Right atrium auricular region (tissue), 2 donors: ENCODE results near the gene MED12L. TPM values are rescaled to one million over a fixed set of nuclear protein-coding genes. Genes with fewer than 3 reads are reported as not detected.

ENCODE experiments used
- DNase-seq: peaks from one replicate; pipeline ENCODE4 v3.0.0-alpha.2; 2019; ENCODE audit warnings: low spot score
- H3K27ac ChIP-seq, 2 donors: fragments of 200-600 bp; sonication (generic); 1 replicate in 1 of 2; 2 replicates in 1 of 2; pipeline ENCODE4 v1.5.1; 2016 to 2019
- H3K27me3 ChIP-seq, 2 donors: fragments of 200-600 bp; sonication (generic); one replicate each; pipeline versions ENCODE4 v1.5.1 to v1.6.0; 2017 to 2019
- H3K36me3 ChIP-seq: fragments of 200-600 bp; sonication (generic); one replicate; pipeline ENCODE4 v1.5.1; 2016
- H3K4me1 ChIP-seq, 2 donors: fragments of 200-600 bp; sonication (generic); one replicate each; pipeline versions ENCODE4 v1.5.1 to v1.6.0; 2017 to 2019
- H3K4me3 ChIP-seq, 2 donors: fragments of 200-600 bp; sonication (generic); 1 replicate in 1 of 2; 2 replicates in 1 of 2; pipeline ENCODE4 v1.5.1; 2017 to 2019; ENCODE audit warnings: mild to moderate bottlenecking in 1 of 2, moderate library complexity in 1 of 2
- H3K9me3 ChIP-seq, 2 donors: fragments of 200-600 bp; sonication (generic); one replicate each; pipeline ENCODE4 v1.5.1; 2019
- total RNA-seq, 2 donors: library from RNA; depleted of rRNA; stranded (reverse); fragments of >200 nt; gene quantifications; one replicate each; pipeline ENCODE4 v1.1.0, GENCODE V29; 2016
- TF ChIP-seq, protein P1 (sequence below), 2 donors: fragments of 200-600 bp; sonication (generic); IDR thresholded peaks; one replicate each; pipeline ENCODE4 v1.5.1; 2019; ENCODE audit warnings: antibody characterized with exemption in 2 of 2

MED12L gene
- total RNA-seq, 2 donors from 2014 or later: 0.07 to 0.35 TPM

DNA sequence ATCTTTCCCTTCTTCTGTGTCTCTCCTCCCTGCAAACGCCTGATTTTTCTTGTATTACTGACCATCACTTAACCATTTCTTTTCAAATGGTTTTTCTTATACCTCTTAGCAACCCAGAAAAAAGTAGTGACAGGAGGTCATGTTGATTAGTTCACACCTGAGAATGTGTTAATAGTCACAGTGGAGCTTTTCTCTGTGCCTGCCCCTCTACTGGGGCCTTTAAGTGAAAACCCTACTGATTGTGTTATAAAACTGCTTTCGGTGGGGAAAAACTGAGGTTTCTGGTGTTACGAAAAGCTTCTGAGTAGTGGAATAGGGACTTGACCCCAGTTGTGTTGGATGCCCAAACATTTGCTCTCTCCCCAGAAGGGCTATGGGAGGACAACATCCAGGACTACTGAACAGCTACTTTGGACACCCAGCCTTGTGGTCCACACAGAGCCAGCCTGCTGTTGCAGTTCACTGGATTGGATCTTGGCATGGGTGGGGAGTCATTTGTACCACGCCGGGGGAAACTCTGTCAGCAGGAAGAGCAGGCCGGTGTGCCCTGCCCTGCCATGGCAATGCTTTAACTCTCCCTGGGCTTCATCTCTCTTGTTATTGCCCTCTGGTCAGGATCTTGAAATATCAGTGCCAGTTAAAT is 220.8 kb downstream of the MED12L start:
- H3K36me3 ChIP-seq: no peaks in the 10 kb centered on the region
- no peak overlapping the region for H3K27ac ChIP-seq
- H3K4me3 ChIP-seq: no peak overlapping the region
- H3K4me1 ChIP-seq: no peaks in the 10 kb centered on the region
- H3K27me3 ChIP-seq: no peaks in the 10 kb centered on the region
- H3K9me3 ChIP-seq: no peaks in the 10 kb centered on the region
- TF ChIP-seq, protein P1, sequence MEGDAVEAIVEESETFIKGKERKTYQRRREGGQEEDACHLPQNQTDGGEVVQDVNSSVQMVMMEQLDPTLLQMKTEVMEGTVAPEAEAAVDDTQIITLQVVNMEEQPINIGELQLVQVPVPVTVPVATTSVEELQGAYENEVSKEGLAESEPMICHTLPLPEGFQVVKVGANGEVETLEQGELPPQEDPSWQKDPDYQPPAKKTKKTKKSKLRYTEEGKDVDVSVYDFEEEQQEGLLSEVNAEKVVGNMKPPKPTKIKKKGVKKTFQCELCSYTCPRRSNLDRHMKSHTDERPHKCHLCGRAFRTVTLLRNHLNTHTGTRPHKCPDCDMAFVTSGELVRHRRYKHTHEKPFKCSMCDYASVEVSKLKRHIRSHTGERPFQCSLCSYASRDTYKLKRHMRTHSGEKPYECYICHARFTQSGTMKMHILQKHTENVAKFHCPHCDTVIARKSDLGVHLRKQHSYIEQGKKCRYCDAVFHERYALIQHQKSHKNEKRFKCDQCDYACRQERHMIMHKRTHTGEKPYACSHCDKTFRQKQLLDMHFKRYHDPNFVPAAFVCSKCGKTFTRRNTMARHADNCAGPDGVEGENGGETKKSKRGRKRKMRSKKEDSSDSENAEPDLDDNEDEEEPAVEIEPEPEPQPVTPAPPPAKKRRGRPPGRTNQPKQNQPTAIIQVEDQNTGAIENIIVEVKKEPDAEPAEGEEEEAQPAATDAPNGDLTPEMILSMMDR (IDR thresholded peaks at IDR 0.05): no peak
- no peak for DNase-seq

DNA sequence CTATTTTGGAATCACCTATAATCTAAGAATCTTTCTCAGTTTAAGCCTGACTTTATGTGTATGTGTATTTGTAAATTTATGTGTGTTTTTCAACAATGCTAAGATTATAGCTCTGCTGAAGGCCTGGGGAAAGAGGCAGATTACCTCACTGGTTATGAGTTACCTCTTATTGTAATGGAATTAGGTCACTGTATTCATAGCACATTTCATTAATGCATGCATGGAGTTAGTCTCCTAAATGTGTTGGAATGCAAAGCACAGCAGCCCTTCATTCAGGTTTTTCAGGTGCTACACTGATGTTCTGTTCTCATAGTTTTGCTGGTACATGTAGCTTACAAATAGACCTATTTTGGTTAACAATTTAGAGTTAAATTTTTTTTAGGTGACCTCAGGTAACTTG is 221.7 kb downstream of the MED12L start:
- Histone ChIP-seq H3K4me1 (no peaks in the 10 kb centered on the region), H3K4me3 (no peak overlapping the region), H3K27ac (no peak overlapping the region), H3K36me3 (no peaks in the 10 kb centered on the region), H3K9me3 (no peaks in the 10 kb centered on the region), H3K27me3 (no peaks in the 10 kb centered on the region)
- DNase-seq: no peak
- TF ChIP-seq, protein P1 (IDR thresholded peaks at IDR 0.05): no peak

DNA sequence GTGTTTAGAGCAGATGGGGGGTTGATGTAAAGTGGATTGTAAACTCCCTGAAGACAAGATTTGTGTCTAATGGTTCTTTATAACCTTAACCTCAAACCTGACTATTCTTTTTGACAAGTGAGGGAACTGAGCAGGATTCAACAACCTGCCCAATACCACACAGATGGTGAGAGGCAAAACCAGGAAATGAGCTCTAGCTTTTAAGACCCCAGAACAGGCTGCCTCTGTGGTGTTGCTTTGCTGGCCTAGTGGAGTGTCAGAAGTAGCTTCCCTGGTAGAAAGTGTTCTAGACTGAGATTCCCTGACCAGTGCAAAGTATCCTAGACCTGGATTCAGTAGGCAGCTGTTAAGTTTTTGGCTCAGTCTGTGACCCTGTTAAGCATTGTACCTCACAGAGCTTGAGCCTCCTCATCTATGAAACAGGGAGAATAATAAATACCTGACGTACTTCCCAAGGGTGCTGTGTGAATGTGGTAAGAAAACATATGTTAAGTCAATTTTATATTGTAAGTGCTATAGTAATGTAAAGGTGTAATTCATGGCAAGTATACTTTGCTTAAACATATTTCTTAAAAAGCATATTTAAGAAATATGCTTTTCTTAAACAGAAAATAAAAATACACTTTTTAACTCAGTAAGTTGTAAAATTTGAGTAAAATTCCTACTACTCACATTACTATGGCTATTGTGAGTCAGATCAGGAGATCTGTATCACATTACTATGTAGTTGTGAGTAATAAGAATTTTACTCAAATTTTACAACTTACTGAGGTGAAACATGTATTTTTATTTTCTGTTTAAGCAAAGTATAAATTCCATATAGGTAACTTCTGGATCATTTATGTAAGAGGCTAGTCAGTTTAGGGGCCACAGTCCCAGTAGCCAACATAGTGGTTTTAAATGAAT is 222.4 kb downstream of the MED12L start:
- no peak overlapping the region for H3K27ac ChIP-seq
- no peaks in the 10 kb centered on the region for H3K9me3 ChIP-seq
- H3K4me1 ChIP-seq: no peaks in the 10 kb centered on the region
- H3K36me3 ChIP-seq: no peaks in the 10 kb centered on the region
- DNase-seq: no peak
- TF ChIP-seq, protein P1 (IDR thresholded peaks at IDR 0.05): no peak
- no peaks in the 10 kb centered on the region for H3K27me3 ChIP-seq
- no peak overlapping the region for H3K4me3 ChIP-seq

DNA sequence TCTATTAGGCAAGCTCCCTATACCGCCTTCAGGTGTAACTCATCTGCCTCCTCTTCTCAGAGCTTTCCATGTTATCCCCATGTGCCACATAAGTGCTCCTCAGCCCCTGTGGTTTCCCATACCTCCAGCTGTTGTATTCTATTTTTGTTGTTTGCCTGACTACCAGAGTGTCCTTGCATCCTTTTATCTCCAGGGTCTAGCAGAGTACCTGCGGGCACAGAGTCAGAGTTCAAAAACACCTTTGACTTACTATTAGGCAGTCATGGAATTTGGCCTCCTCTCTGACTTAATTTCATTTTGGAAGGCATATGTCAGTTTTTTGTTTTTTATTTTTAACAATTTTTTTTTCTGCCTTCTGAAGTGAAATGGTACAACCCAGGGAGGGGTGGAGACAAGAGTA is 224.1 kb downstream of the MED12L start:
- no peak overlapping the region for H3K27ac ChIP-seq
- H3K9me3 ChIP-seq: no peaks in the 10 kb centered on the region
- TF ChIP-seq, protein P1 (IDR thresholded peaks at IDR 0.05): no peak
- no peaks in the 10 kb centered on the region for H3K4me1 ChIP-seq
- no peaks in the 10 kb centered on the region for H3K36me3 ChIP-seq
- no peak for DNase-seq
- H3K27me3 ChIP-seq: no peaks in the 10 kb centered on the region
- H3K4me3 ChIP-seq: no peak overlapping the region

DNA sequence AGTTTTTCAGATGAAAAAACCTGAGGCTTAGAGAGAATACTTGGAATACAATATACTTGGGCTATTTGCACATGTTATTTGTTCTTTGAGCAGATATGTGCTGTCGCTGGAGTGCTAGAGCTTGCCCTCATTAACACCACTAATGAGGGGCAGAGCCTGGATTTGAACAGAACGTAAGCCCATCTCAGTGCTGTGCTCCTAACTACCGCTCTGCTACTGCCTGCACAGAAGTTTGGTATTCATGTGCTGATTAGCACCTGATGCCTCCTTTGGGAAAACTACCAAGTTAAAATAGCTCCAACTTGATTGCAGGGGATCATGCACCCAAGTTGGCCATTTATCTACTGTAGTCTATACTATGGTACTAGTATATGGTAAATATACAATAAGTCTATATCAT is 227.5 kb downstream of the MED12L start:
- TF ChIP-seq, protein P1 (IDR thresholded peaks at IDR 0.05): no peak
- no peaks in the 10 kb centered on the region for H3K4me1 ChIP-seq
- no peak overlapping the region for H3K27ac ChIP-seq
- H3K4me3 ChIP-seq: no peak overlapping the region
- H3K9me3 ChIP-seq: no peaks in the 10 kb centered on the region
- H3K27me3 ChIP-seq: no peaks in the 10 kb centered on the region
- no peak for DNase-seq
- H3K36me3 ChIP-seq: no peaks in the 10 kb centered on the region
